OCI-LY3 (cell line): ENCODE data around the gene TEAD3.

Experiments used
- H2AFZ ChIP-seq: fragments of 200-600, 300-600 bp; shearing (Covaris generic); 2 replicates; pipeline ENCODE4 v1.6.0; 2014; ENCODE audit warnings: antibody characterized with exemption, low read depth, low read length
- H3K27ac ChIP-seq: fragments of 200-600, 300-600 bp; sonication (generic); 2 replicates; pipeline ENCODE4 v1.5.1; 2014; ENCODE audit warnings: mild to moderate bottlenecking, low read length, moderate library complexity, mixed read lengths
- H3K27me3 ChIP-seq: fragments of 200-600, 300-600 bp; sonication (generic); 2 replicates; pipeline ENCODE4 v1.6.1; 2014; ENCODE audit warnings: low read depth, low read length, mixed read lengths
- H3K36me3 ChIP-seq: fragments of 200-600, 300-600 bp; sonication (generic); replicated peaks from 2 replicates; pipeline ENCODE3; 2014; ENCODE audit warnings: low read depth, low read length, mixed read lengths
- H3K4me1 ChIP-seq: fragments of 300-600, 200-600 bp; sonication (generic); 2 replicates; pipeline ENCODE4 v1.6.1; 2014; ENCODE audit warnings: low read length, mixed read lengths
- H3K4me2 ChIP-seq: fragments of 200-600, 300-600 bp; sonication (generic); 2 replicates; pipeline ENCODE4 v1.6.1; 2014; ENCODE audit warnings: low read length, mixed read lengths
- H3K4me3 ChIP-seq: fragments of 300-600, 200-600 bp; sonication (generic); 2 replicates; pipeline ENCODE4 v1.5.1; 2014; ENCODE audit warnings: antibody characterized with exemption, mild to moderate bottlenecking, low read length, moderate library complexity
- H3K79me2 ChIP-seq: fragments of 300-600, 200-600 bp; shearing (Covaris generic); 2 replicates; pipeline ENCODE4 v1.6.1; 2014; ENCODE audit warnings: mild to moderate bottlenecking, low read length, mixed read lengths
- H3K9ac ChIP-seq: fragments of 300-600, 200-600 bp; shearing (Covaris generic); 2 replicates; pipeline ENCODE4 v1.6.0; 2014; ENCODE audit warnings: mild to moderate bottlenecking, low read length, moderate library complexity
- H3K9me3 ChIP-seq: fragments of 200-600, 300-600 bp; shearing (Covaris generic); 2 replicates; pipeline ENCODE4 v1.6.1; 2014; ENCODE audit warnings: low read length, mixed read lengths; ENCODE audit not compliant: insufficient read depth
- H4K20me1 ChIP-seq: fragments of 200-600, 300-600 bp; sonication (generic); 2 replicates; pipeline ENCODE4 v1.6.1; 2016; ENCODE audit warnings: low read length, mixed read lengths; ENCODE audit not compliant: insufficient read depth
- EZH2phosphoT487 ChIP-seq: fragments of 200-600 bp; shearing (Covaris generic); IDR thresholded peaks from 2 replicates; pipeline ENCODE4 v1.6.1; 2018; ENCODE audit warnings: antibody characterized with exemption, mixed run types, low read depth

TEAD3 gene

DNA sequence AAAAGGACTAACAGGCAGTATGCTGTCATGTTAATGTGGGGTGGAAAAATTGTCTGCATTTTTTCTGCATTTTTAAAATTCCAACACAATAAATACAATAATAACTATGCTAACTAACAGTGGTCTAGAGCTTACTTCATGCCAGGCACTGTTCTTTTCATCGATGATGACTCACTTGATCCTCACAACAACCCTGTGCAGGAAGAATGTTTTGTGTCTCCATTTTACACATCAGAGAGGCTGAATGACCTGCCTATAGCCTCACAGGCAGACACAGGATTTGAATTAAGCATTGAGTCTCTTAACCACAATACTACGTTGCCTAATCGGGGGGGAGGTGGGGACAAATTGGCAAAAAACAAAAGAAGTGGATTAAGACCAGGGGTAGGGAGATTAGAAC lies 71.6 kb downstream of the TEAD3 start:
- H3K4me1 ChIP-seq: peaks cover 5% of the 10 kb centered on the region; the same call in 1 of the 2 replicates
- no peak overlapping the region for H3K4me2 ChIP-seq
- H3K36me3 ChIP-seq: no peaks in the 10 kb centered on the region
- TF ChIP-seq EZH2phosphoT487: no peak
- H3K9me3 ChIP-seq: no peaks in the 10 kb centered on the region
- no peaks in the 10 kb centered on the region for H3K79me2 ChIP-seq
- no peak overlapping the region for H3K27ac ChIP-seq
- H3K4me3 ChIP-seq: no peak overlapping the region
- no peaks in the 10 kb centered on the region for H3K27me3 ChIP-seq
- H2AFZ ChIP-seq: no peak overlapping the region
- H4K20me1 ChIP-seq: no peaks in the 10 kb centered on the region
- no peak overlapping the region for H3K9ac ChIP-seq
